HepG2 (cell line): ENCODE data around the gene LRRC25. TPM values are rescaled to one million over a fixed set of nuclear protein-coding genes. Genes with fewer than 3 reads are reported as not detected.

ENCODE experiments used
- ARNTL ChIP-seq: sonication (generic); formaldehyde crosslinking; IDR thresholded peaks from 2 replicates; pipeline ENCODE4 v1.4.0; 2020; ENCODE audit warnings: mild to moderate bottlenecking, missing genetic modification reagents
- CEBPG ChIP-seq: IDR thresholded peaks from 2 replicates; pipeline ENCODE4 v1.6.1; 2016
- ETV5 ChIP-seq: IDR thresholded peaks from 2 replicates; pipeline ENCODE4 v1.6.1; 2018; ENCODE audit warnings: missing biosample characterization, missing genetic modification reagents, inconsistent platforms, borderline replicate concordance
- KDM2A ChIP-seq: sonication (generic); formaldehyde crosslinking; IDR thresholded peaks from 2 replicates; pipeline ENCODE4 v1.4.0; 2020; ENCODE audit warnings: low read depth, missing genetic modification reagents, borderline replicate concordance
- PAXIP1 ChIP-seq: sonication (generic); formaldehyde crosslinking; conservative IDR thresholded peaks from 2 replicates; pipeline ENCODE4 v1.4.0; 2020; ENCODE audit warnings: mild to moderate bottlenecking, missing genetic modification reagents, moderate library complexity
- ZNF10 ChIP-seq: sonication (generic); formaldehyde crosslinking; IDR thresholded peaks from 2 replicates; pipeline ENCODE4 v1.4.0; 2020; ENCODE audit warnings: mild to moderate bottlenecking, low read depth, missing genetic modification reagents, borderline replicate concordance
- ZNF136 ChIP-seq: sonication (generic); formaldehyde crosslinking; IDR thresholded peaks from 2 replicates; pipeline ENCODE4 v1.8.1; 2022; ENCODE audit warnings: low read depth, mild to moderate bottlenecking, moderate library complexity, missing genetic modification reagents
- ZNF235 ChIP-seq: sonication (generic); formaldehyde crosslinking; IDR thresholded peaks from 2 replicates; pipeline ENCODE4 v1.8.1; 2023; ENCODE audit warnings: mild to moderate bottlenecking, missing genetic modification reagents, borderline replicate concordance
- ZNF256 ChIP-seq: sonication (generic); formaldehyde crosslinking; conservative IDR thresholded peaks from 2 replicates; pipeline ENCODE4 v1.4.0; 2020; ENCODE audit warnings: missing genetic modification reagents
- ZNF281 ChIP-seq: sonication (generic); formaldehyde crosslinking; IDR thresholded peaks from 2 replicates; pipeline ENCODE4 v1.4.0; 2020; ENCODE audit warnings: missing genetic modification reagents, borderline replicate concordance
- ZNF567 ChIP-seq: sonication (generic); formaldehyde crosslinking; IDR thresholded peaks from 2 replicates; pipeline ENCODE4 v1.8.1; 2023; ENCODE audit warnings: mild to moderate bottlenecking, missing genetic modification reagents, borderline replicate concordance
- ZNF790 ChIP-seq: sonication (generic); formaldehyde crosslinking; IDR thresholded peaks from 2 replicates; pipeline ENCODE4 v1.8.0; 2022; ENCODE audit warnings: missing genetic modification reagents, mild to moderate bottlenecking, borderline replicate concordance
- ZNF800 ChIP-seq: sonication (generic); formaldehyde crosslinking; IDR thresholded peaks from 2 replicates; pipeline ENCODE4 v1.4.0; 2020; ENCODE audit warnings: missing genetic modification reagents
- polyA plus RNA-seq, 8 experiments: library from polyadenylated mRNA; depleted of rRNA in 3 of 8; stranded (reverse) in 7 of 8; unstranded in 1 of 8; fragments of >200 nt; fragmentation: Illumina TruSeq in 4 of 8; extraction: Trizol in 4 of 8; gene quantifications; 2 replicates each; pipeline versions ENCODE4 v1.2.1 to v1.2.3, GENCODE V29; 2011 to 2016; ENCODE audit warnings: low read depth in 4 of 8, missing spikeins in 1 of 8, mixed read lengths in 1 of 8; ENCODE audit not compliant: insufficient read depth in 1 of 8
- total RNA-seq, 5 experiments: library from RNA; depleted of rRNA; stranded (reverse); fragments of >200 nt; fragmentation: Illumina TruSeq; extraction: Trizol; gene quantifications; 2 replicates each; pipeline ENCODE4 v1.2.3, GENCODE V29; 2016; ENCODE audit warnings: low read depth in 1 of 5
- TF ChIP-seq, protein P1 (sequence below): sonication (generic); formaldehyde crosslinking; IDR thresholded peaks from 2 replicates; pipeline ENCODE4 v1.4.0; 2020; ENCODE audit warnings: mild to moderate bottlenecking, missing genetic modification reagents, borderline replicate concordance

The LRRC25 gene
- total and polyA plus RNA-seq, 2 of the 13 experiments (the other 11 are each of a cell fraction or from before 2014, with no cell fraction given) = 0.13 to 0.53 TPM

GRCh38 chr19:18373892-18374629 lies 23.4 kb downstream of the LRRC25 start (continued):
- TF ChIP-seq ARNTL (CRISPR knock-in tag) (peak; percentile 87), ZNF10 (CRISPR knock-in tag) (no peak), ZNF800 (CRISPR knock-in tag) (0 out of 2 replicates have a peak, but pooled peaks have one; percentile 30), ZNF281 (CRISPR knock-in tag) (peak; percentile 92; the same call in 1 of the 2 replicates), KDM2A (CRISPR knock-in tag) (peak; percentile 39; the same call in 1 of the 2 replicates), ZNF235 (peak; percentile 84), ZNF790 (CRISPR knock-in tag) (peak; percentile 24; the same call in 1 of the 2 replicates), CEBPG (CRISPR knock-in tag) (peak; percentile 19; the same call in 1 of the 2 replicates), ZNF136 (CRISPR knock-in tag) (peak; percentile 47; the same call in 1 of the 2 replicates), ZNF256 (no peak), ZNF567 (CRISPR knock-in tag) (no peak), ETV5 (CRISPR knock-in tag) (peak; percentile 98), PAXIP1 (CRISPR knock-in tag) (peak; percentile 68)
- TF ChIP-seq, protein P1, sequence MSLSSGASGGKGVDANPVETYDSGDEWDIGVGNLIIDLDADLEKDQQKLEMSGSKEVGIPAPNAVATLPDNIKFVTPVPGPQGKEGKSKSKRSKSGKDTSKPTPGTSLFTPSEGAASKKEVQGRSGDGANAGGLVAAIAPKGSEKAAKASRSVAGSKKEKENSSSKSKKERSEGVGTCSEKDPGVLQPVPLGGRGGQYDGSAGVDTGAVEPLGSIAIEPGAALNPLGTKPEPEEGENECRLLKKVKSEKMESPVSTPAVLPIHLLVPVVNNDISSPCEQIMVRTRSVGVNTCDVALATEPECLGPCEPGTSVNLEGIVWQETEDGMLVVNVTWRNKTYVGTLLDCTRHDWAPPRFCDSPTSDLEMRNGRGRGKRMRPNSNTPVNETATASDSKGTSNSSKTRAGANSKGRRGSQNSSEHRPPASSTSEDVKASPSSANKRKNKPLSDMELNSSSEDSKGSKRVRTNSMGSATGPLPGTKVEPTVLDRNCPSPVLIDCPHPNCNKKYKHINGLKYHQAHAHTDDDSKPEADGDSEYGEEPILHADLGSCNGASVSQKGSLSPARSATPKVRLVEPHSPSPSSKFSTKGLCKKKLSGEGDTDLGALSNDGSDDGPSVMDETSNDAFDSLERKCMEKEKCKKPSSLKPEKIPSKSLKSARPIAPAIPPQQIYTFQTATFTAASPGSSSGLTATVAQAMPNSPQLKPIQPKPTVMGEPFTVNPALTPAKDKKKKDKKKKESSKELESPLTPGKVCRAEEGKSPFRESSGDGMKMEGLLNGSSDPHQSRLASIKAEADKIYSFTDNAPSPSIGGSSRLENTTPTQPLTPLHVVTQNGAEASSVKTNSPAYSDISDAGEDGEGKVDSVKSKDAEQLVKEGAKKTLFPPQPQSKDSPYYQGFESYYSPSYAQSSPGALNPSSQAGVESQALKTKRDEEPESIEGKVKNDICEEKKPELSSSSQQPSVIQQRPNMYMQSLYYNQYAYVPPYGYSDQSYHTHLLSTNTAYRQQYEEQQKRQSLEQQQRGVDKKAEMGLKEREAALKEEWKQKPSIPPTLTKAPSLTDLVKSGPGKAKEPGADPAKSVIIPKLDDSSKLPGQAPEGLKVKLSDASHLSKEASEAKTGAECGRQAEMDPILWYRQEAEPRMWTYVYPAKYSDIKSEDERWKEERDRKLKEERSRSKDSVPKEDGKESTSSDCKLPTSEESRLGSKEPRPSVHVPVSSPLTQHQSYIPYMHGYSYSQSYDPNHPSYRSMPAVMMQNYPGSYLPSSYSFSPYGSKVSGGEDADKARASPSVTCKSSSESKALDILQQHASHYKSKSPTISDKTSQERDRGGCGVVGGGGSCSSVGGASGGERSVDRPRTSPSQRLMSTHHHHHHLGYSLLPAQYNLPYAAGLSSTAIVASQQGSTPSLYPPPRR = peak; percentile 72; the same call in 1 of the 2 replicates
